Measurements from ENCODE around the gene NPW. TPM values are rescaled to one million over a fixed set of nuclear protein-coding genes. Genes with fewer than 3 reads are reported as not detected.

NPW gene
- total and polyA plus RNA-seq, 9 of the 15 experiments (the other 6 are each of a cell fraction or from before 2014, with no cell fraction given), result 0.14 to 4.0 (median 2.6) TPM; not detected in 4

DNA sequence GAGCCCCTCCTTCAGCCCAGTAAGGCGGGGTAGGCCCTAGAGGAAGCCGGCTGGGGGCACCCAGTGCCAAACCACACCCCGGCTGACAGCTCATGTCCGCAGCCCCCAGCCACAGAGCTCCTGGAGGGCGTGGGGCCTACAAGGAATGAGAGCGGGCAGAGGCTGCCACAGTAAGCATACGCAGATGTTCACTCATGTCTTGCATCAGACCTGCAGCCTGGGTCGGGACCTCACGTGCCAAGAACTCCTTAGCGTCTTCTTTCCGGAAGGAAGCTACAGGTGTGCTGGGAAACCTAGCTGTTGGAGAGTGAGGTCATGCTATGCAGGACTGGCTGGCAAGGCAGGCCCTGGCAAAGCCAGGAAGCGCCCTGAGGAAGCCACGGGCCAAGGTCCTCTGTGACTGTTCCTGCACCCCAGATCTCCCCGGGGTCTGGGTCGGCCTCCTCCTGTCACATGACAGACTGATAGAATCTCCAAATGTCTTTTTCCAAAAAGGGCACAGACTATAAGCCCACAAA, 11.5 kb upstream of the NPW start (continued):
- TF ChIP-seq MXI1 (IDR thresholded peaks at IDR 0.05; ENCODE audit: low read depth, low read length) (no peak), BCOR (IDR thresholded peaks at IDR 0.05) (no peak), PML (IDR thresholded peaks at IDR 0.05; ENCODE audit: low read length) (no peak), CBX3 (IDR thresholded peaks at IDR 0.05; ENCODE audit: borderline replicate concordance in 1 of 2, low read length in 2 of 2) (no peak), KLF6 (CRISPR knock-in tag; IDR thresholded peaks at IDR 0.05; ENCODE audit: borderline replicate concordance) (no peak), ZNF347 (CRISPR knock-in tag; IDR thresholded peaks at IDR 0.05; ENCODE audit: low read depth) (no peak), ZBED1 (IDR thresholded peaks at IDR 0.05) (no peak)
- TF ChIP-seq, protein P1, sequence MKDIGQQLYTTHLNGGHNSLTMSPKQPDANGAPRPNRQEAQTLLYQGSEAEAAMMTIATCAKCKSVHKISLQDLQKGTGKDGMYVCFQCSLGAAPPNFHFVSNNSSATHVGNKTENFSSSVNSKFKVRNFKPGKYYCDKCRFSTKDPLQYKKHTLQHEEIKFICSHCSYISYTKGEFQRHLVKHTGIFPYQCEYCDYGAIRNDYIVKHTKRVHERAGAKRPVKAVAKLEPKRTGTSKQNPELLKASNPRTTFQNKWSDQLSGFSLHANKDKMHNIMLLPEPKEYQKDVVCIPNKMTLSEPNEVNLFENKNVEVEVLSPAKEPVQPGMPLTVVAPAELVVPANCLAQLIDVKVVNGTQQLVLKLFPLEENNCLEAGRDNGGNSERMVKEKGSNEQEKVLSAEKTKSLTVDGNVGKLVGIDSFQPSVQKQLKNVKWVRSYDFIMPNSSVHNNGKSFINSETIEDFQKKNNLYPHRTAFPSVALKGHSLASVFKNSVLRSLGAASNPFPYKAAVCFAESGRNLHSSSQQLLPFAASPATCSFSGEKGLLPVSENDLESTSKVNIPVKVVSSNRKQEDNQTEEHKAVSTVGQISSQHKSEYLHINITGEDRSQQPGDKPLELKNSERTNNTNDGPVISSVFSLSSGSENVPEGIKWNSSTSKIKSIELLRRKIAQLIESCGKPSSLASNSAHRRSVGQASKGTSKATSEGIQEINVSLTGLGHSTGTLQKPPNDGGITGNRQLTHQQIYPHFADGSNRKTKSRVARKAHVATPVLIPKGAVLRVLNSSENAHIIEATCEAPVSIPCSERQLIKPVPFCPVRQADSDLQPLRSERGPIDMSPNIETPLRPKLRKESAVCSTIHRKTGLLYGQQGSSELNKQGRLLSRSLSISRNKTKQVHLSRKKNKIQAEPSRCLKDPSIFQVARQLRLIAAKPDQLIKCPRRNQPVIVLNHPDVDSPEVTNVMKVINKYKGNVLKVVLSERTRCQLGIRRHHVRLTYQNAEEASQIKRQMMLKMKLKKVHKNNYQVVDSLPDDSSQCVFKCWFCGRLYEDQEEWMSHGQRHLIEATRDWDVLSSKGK (CRISPR knock-in tag; IDR thresholded peaks at IDR 0.05), result no peak
- TF ChIP-seq, protein P2, sequence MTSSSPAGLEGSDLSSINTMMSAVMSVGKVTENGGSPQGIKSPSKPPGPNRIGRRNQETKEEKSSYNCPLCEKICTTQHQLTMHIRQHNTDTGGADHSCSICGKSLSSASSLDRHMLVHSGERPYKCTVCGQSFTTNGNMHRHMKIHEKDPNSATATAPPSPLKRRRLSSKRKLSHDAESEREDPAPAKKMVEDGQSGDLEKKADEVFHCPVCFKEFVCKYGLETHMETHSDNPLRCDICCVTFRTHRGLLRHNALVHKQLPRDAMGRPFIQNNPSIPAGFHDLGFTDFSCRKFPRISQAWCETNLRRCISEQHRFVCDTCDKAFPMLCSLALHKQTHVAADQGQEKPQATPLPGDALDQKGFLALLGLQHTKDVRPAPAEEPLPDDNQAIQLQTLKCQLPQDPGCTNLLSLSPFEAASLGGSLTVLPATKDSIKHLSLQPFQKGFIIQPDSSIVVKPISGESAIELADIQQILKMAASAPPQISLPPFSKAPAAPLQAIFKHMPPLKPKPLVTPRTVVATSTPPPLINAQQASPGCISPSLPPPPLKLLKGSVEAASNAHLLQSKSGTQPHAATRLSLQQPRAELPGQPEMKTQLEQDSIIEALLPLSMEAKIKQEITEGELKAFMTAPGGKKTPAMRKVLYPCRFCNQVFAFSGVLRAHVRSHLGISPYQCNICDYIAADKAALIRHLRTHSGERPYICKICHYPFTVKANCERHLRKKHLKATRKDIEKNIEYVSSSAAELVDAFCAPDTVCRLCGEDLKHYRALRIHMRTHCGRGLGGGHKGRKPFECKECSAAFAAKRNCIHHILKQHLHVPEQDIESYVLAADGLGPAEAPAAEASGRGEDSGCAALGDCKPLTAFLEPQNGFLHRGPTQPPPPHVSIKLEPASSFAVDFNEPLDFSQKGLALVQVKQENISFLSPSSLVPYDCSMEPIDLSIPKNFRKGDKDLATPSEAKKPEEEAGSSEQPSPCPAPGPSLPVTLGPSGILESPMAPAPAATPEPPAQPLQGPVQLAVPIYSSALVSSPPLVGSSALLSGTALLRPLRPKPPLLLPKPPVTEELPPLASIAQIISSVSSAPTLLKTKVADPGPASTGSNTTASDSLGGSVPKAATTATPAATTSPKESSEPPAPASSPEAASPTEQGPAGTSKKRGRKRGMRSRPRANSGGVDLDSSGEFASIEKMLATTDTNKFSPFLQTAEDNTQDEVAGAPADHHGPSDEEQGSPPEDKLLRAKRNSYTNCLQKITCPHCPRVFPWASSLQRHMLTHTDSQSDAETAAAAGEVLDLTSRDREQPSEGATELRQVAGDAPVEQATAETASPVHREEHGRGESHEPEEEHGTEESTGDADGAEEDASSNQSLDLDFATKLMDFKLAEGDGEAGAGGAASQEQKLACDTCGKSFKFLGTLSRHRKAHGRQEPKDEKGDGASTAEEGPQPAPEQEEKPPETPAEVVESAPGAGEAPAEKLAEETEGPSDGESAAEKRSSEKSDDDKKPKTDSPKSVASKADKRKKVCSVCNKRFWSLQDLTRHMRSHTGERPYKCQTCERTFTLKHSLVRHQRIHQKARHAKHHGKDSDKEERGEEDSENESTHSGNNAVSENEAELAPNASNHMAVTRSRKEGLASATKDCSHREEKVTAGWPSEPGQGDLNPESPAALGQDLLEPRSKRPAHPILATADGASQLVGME (CRISPR knock-in tag; IDR thresholded peaks at IDR 0.05), result peak; percentile 28; the same call in 1 of the 2 replicates
- TF ChIP-seq, protein P3, sequence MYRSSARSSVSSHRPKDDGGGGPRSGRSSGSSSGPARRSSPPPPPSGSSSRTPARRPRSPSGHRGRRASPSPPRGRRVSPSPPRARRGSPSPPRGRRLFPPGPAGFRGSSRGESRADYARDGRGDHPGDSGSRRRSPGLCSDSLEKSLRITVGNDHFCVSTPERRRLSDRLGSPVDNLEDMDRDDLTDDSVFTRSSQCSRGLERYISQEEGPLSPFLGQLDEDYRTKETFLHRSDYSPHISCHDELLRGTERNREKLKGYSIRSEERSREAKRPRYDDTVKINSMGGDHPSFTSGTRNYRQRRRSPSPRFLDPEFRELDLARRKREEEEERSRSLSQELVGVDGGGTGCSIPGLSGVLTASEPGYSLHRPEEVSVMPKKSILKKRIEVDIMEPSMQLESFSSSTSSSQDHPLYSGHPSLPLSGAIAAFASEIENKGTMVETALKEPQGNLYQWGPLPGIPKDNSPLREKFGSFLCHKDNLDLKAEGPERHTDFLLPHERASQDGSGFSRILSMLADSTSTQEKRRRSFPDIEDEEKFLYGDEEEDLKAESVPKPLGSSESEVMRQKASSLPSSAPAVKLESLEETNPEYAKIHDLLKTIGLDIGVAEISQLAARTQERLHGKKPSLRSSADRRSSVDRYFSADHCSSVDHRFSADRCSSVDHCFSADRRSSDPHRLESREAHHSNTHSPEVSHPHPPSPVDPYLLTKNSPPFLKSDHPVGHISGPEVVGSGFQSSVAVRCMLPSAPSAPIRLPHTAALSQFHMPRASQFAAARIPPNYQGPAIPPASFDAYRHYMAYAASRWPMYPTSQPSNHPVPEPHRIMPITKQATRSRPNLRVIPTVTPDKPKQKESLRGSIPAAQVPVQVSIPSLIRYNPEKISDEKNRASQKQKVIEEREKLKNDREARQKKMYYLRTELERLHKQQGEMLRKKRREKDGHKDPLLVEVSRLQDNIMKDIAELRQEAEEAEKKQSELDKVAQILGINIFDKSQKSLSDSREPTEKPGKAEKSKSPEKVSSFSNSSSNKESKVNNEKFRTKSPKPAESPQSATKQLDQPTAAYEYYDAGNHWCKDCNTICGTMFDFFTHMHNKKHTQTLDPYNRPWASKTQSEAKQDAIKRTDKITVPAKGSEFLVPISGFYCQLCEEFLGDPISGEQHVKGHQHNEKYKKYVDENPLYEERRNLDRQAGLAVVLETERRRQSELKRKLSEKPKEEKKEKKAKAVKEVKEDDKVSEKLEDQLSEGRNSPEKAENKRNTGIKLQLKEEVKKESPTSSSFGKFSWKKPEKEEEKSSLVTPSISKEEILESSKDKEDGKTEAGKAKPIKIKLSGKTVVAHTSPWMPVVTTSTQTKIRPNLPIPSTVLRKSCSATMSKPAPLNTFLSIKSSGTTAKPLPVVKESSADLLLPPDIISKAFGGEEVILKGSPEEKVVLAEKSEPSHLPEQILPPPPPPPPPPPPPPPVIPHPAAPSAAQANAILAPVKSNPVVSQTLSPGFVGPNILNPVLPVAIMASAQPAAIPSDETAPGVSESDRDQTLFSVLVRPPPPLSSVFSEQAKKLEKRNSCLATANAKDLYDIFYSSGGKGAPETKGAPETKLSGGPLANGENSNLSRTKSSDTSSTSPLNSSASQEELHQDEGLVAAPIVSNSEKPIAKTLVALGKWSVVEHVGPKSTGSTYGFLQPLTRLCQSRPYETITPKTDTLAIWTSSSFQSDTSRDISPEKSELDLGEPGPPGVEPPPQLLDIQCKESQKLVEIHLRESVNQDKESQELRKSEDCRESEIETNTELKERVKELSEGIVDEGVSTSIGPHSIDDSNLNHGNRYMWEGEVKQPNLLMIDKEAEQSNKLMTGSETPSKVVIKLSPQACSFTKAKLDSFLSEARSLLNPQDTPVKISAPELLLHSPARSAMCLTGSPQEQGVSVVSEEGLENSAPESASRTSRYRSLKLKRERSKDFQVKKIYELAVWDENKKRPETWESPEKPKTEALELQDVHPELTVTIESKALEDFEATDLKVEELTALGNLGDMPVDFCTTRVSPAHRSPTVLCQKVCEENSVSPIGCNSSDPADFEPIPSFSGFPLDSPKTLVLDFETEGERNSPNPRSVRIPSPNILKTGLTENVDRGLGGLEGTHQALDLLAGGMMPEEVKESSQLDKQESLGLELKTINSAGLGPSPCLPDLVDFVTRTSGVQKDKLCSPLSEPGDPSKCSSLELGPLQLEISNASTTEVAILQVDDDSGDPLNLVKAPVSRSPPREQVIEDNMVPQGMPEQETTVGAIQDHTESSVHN (IDR thresholded peaks at IDR 0.05; ENCODE audit: borderline replicate concordance in 1 of 2, low read depth in 1 of 2), result peak in 1 of 2 experiments; percentile 38; a peak in 1 of 4 replicates

Measured in K562 (cell line).